Fibroblast of the aortic adventitia (primary cell): ENCODE data around the gene ST14. TPM values are rescaled to one million over a fixed set of nuclear protein-coding genes. Genes with fewer than 3 reads are reported as not detected.
A peak's percentile ranks its signal among the peaks of the same experiment; 100 is the strongest.

ENCODE experiments used
- DNase-seq: peaks from one replicate; pipeline ENCODE4 v3.0.0-alpha.2; 2010; ENCODE audit warnings: low read depth
- H3K4me3 ChIP-seq: 2 replicates; pipeline ENCODE4 v1.5.1; 2011; ENCODE audit warnings: low read depth, mild to moderate bottlenecking, control low read depth, low read length, moderate library complexity
- CTCF ChIP-seq: IDR thresholded peaks from 2 replicates; pipeline ENCODE4 v1.5.1; 2011; ENCODE audit warnings: mild to moderate bottlenecking, low read length, control low read depth, inconsistent platforms; ENCODE audit not compliant: insufficient read depth
- total RNA-seq: library from RNA; depleted of rRNA; stranded (reverse); fragments of >200 nt; gene quantifications from 2 replicates; pipeline ENCODE4 v1.2.3, GENCODE V29; 2012; ENCODE audit warnings: low replicate concordance

Gene ST14
- total RNA-seq, 1 donor, result 0.09 TPM

DNA sequence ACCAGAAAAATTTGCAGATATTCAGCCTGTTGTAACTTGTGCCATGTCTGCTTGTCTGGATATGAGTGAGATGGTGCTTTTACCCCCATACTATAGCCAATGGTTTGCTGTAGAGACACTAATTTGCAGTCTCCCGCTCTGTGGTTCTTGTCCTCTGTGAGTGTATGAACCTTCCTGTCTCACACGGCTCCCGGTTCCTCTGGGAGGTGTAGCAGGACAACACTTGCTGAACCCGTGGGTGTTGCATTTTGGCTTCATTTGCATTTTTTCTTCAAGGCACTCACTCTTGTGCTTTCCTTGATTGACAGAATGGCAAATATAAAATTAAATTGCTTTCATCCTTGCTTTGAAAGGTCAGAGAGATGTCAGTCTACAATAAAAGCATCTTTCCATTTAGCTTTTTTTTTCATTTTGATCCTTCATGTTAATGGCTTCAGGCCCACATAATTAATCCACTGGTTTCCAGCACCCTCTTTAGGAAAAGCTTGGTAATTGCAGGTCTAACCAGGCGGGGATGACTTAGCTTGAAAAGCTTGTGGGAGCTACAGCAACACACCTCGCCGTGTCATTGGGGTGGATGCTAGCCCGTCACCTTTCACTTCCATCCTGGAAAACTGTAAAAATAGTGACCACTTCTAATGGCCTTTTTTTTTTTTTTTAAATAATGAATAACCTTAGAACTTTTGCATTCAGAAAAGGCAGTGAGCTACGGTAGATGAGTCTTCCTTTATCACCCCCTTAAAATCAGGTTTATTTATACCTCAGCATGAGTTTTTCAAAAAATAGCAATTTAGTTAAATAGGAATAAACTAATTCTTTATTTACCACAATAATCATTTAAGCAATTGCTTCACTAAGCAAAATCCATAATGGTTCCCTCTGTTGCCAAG, 27.4 kb upstream of the ST14 start:
- peak; percentile 81 for DNase-seq

GRCh38 chr11:130133716-130134115, 25.9 kb upstream of the ST14 start:
- no peak overlapping the region for H3K4me3 ChIP-seq
- TF ChIP-seq CTCF, result no peak
- no peak for DNase-seq

More for the DNA sequence above, 27.4 kb upstream of the ST14 start:
- no peak overlapping the region for H3K4me3 ChIP-seq
- peak; percentile 83 for TF ChIP-seq CTCF

- no peak for TF ChIP-seq CTCF
- H3K4me3 ChIP-seq, result no peak overlapping the region
- no peak for DNase-seq
Measured at GRCh38 chr11:130136107-130136506, 23.5 kb upstream of the ST14 start.

GRCh38 chr11:130137999-130138398, 21.6 kb upstream of the ST14 start:
- H3K4me3 ChIP-seq, result no peak overlapping the region
- no peak for TF ChIP-seq CTCF
- no peak for DNase-seq

DNA sequence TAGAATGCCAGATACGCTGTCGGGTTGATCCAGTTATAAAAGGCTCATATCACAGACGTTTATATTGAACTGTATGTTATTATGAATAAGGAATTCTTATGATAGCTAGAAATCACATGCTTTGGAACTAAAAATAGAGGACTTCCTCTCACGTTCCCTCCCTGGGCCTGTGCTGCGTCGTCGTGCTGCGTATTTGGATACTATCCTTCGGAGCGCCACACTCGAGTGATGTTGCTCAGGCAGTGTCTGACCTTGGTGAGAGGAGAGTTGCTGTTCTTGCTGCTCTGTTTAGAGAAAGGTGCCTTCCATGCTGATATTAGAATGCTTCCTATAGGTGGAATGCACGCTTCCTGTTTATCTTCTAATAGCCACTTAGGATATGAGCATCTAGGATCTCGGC, 20.2 kb upstream of the ST14 start:
- no peak for TF ChIP-seq CTCF
- DNase-seq, result no peak
- no peak overlapping the region for H3K4me3 ChIP-seq

DNA sequence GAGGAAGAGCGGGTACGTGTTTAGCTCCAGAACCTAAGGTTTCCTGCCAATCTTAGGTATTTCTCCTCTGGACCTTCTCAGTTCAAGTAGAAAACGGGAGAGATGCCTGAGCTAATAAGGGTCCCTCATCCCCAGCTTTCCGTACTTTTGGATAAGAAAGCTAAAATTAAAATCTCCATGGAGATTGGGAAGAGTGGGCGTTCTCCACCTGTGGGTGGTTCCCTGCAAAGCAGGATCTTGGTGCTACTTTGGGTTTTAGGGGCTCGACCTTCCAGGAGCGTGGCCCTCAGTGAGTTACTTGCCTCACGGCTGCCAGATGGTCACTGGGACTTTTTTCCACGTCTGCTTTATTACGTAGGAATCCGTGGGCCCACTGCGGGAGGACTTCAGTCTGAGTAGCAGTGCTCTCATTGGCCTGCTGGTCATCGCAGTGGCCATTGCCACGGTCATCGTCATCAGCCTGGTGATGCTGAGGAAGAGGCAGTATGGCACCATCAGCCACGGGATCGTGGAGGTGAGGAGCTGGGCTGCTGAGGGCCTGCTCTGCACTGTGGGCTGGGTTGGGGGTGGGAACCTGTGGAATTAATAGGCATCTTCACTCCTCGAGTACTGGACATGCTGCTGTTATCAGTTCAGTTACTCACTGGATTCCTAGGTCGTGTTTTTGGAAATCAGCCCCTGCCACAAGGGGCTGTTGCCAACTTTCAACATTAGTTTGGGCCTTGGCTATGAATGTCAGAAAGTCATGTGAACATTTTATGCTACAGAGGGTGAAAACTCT, 17.8 kb upstream of the ST14 start:
- DNase-seq, result peak; percentile 86
- peak; percentile 21 for TF ChIP-seq CTCF

More for the DNA sequence above, 17.8 kb upstream of the ST14 start:
- H3K4me3 ChIP-seq, result no peak overlapping the region
